Measurements from ENCODE around the gene SSH2.

Gene SSH2

DNA sequence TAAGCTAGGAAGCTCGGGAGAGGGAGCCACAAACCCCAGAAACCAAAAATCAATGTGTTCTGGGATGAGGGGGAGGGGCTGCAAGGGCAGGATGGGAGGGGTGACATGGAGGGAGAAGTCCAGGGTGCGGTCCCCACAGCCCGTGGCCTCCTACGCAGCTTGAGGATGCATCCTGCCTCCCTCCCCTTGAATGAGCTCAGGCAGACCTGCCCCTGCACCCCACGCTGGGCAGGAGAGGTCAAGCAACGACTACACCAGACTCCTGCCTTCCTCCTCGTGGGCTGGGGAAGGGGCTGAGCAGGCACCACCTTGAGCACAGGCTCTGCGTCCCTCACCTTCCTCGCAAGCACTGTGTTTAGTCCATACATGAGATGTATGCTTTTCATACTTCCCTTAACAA lies 333.2 kb downstream of the SSH2 start:
- Histone ChIP-seq H3K9me2 (replicated peaks; ENCODE audit: insufficient read depth, low read length) (no peaks in the 10 kb centered on the region), H3K4me3 (ENCODE audit: insufficient read depth, low read length, poor library complexity, severe bottlenecking) (no peak overlapping the region), H3K27me3 (ENCODE audit: low read length) (no peaks in the 10 kb centered on the region), H3F3A (ENCODE audit: insufficient read depth) (peaks cover 10% of the 10 kb centered on the region), H3K79me2 (ENCODE audit: insufficient read depth, low read length) (no peaks in the 10 kb centered on the region), H3K27ac (ENCODE audit: low read depth, low read length) (no peak overlapping the region), H4K20me1 (ENCODE audit: low read depth, low read length) (no peaks in the 10 kb centered on the region; the same call in 1 of the 2 replicates), H3K9me3 (ENCODE audit: insufficient read depth, low read length) (no peaks in the 10 kb centered on the region), H3K36me3 (ENCODE audit: low read length) (no peaks in the 10 kb centered on the region), H3K4me2 (ENCODE audit: low read depth, low read length, poor library complexity, severe bottlenecking) (no peak overlapping the region), H2AFZ (ENCODE audit: low read depth, low read length, severe bottlenecking) (no peak overlapping the region), H3K9ac (ENCODE audit: low read length) (no peak overlapping the region)
- no peak for TF ChIP-seq EZH2phosphoT487 (conservative IDR thresholded peaks at IDR 0.05; ENCODE audit: low read length)
- TF ChIP-seq, protein P1, sequence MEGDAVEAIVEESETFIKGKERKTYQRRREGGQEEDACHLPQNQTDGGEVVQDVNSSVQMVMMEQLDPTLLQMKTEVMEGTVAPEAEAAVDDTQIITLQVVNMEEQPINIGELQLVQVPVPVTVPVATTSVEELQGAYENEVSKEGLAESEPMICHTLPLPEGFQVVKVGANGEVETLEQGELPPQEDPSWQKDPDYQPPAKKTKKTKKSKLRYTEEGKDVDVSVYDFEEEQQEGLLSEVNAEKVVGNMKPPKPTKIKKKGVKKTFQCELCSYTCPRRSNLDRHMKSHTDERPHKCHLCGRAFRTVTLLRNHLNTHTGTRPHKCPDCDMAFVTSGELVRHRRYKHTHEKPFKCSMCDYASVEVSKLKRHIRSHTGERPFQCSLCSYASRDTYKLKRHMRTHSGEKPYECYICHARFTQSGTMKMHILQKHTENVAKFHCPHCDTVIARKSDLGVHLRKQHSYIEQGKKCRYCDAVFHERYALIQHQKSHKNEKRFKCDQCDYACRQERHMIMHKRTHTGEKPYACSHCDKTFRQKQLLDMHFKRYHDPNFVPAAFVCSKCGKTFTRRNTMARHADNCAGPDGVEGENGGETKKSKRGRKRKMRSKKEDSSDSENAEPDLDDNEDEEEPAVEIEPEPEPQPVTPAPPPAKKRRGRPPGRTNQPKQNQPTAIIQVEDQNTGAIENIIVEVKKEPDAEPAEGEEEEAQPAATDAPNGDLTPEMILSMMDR (IDR thresholded peaks at IDR 0.05; ENCODE audit: insufficient read depth, low read length, poor library complexity, severe bottlenecking), result no peak

DNA sequence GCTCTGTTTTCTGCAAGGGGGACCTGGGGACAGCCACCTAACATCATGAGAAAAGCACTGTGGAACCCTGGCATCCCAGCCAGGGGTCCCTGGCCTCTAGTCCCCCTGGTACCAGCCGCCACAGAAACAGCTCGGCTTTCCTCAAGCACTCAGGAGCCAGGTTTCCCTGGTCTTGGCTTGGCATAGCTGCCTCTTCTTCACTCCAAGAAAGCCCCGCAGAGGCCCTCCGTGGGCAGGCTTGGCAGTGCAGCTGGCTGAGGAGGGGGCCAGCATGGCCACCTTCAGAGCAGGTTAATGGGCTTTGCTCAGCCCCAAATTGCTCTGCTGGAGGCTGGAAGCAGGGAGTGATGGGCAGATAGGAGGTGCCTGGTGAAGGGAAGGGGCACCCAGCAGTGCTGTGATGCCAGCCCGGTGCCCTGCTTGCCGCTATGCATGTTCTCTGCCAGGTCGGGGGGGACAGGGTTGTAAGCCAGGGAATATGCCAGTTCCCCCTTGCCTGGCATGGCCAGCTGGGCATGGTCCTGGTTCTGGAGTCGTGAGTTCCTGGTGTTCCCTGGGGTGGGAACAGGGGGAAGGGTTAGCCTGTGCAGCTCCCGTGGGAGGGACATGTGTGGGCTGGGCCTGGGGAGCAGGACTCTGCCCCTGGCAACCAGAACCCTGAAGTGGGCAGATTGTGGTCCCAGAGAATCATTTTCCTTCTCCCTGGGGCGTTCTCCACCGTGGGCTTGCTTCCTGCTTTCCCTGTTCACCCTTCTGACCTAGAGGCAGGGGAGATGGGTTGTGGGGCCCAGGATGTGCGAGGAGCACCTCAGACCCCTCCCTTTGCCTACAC lies 333.9 kb downstream of the SSH2 start:
- no peaks in the 10 kb centered on the region for H3K9me3 ChIP-seq (ENCODE audit: insufficient read depth, low read length)

DNA sequence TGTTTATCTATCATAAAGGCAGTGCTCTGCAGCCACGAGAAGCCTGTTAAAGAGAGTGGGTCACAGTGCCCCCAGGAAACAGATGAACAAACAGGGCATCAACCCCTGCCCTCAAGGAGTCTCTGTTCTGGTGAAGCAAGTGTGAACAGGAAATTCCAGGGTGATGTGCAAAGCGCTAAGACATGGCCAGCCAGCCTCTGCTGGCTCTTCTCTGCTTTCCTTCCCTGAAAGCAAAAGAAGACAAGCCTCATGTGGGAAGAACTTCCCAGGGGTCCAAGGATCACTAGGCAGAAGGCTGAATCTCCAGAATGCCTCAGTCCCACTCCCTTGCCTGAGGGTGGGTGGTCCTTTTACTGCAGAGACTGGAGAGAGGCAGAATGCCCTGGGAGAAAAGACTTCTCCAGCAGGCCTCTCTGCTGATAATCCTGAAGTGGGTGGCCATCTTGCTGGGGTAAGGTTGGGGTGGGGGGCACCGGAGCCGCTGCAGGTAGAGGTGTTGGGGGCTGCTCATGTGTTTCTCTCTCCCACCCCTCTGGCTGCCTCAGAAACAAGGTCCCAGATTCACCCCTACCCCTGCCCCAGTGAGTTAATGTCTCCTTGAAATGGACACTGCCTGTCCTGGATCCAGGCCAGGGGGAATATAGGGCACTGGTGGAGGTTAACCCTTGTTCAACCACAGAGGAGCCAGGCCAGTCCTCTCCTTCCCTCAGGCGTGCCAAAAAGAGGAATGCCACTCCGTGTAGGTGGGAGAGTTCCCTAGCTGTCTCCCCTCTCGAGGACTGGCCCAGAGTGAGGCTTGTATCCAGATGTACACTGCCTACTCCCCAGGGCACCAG lies 334.7 kb downstream of the SSH2 start:
- no peaks in the 10 kb centered on the region for H3K79me2 ChIP-seq (ENCODE audit: insufficient read depth, low read length)
- H3K27ac ChIP-seq (ENCODE audit: low read depth, low read length), result no peak overlapping the region
- no peaks in the 10 kb centered on the region for H3K9me2 ChIP-seq (replicated peaks; ENCODE audit: insufficient read depth, low read length)
- H3K4me2 ChIP-seq (ENCODE audit: low read depth, low read length, poor library complexity, severe bottlenecking), result no peak overlapping the region
- no peak overlapping the region for H3K4me3 ChIP-seq (ENCODE audit: insufficient read depth, low read length, poor library complexity, severe bottlenecking)
- H3F3A ChIP-seq (ENCODE audit: insufficient read depth), result peaks cover 23% of the 10 kb centered on the region
- no peak overlapping the region for H3K9ac ChIP-seq (ENCODE audit: low read length)
- no peaks in the 10 kb centered on the region; the same call in 1 of the 2 replicates for H4K20me1 ChIP-seq (ENCODE audit: low read depth, low read length)
- H3K27me3 ChIP-seq (ENCODE audit: low read length), result no peaks in the 10 kb centered on the region
- H2AFZ ChIP-seq (ENCODE audit: low read depth, low read length, severe bottlenecking), result no peak overlapping the region
- TF ChIP-seq, protein P1 (IDR thresholded peaks at IDR 0.05; ENCODE audit: insufficient read depth, low read length, poor library complexity, severe bottlenecking), result no peak
- no peak for TF ChIP-seq EZH2phosphoT487 (conservative IDR thresholded peaks at IDR 0.05; ENCODE audit: low read length)
- H3K36me3 ChIP-seq (ENCODE audit: low read length), result no peaks in the 10 kb centered on the region
- no peaks in the 10 kb centered on the region for H3K9me3 ChIP-seq (ENCODE audit: insufficient read depth, low read length)

More for the DNA sequence above, 333.9 kb downstream of the SSH2 start:
- Histone ChIP-seq H3K27me3 (ENCODE audit: low read length) (no peaks in the 10 kb centered on the region), H3F3A (ENCODE audit: insufficient read depth) (peaks cover 14% of the 10 kb centered on the region), H3K9me2 (replicated peaks; ENCODE audit: insufficient read depth, low read length) (no peaks in the 10 kb centered on the region), H3K4me2 (ENCODE audit: low read depth, low read length, poor library complexity, severe bottlenecking) (no peak overlapping the region), H3K36me3 (ENCODE audit: low read length) (no peaks in the 10 kb centered on the region), H3K4me3 (ENCODE audit: insufficient read depth, low read length, poor library complexity, severe bottlenecking) (no peak overlapping the region), H4K20me1 (ENCODE audit: low read depth, low read length) (no peaks in the 10 kb centered on the region; the same call in 1 of the 2 replicates), H3K27ac (ENCODE audit: low read depth, low read length) (no peak overlapping the region), H3K9ac (ENCODE audit: low read length) (no peak overlapping the region), H3K79me2 (ENCODE audit: insufficient read depth, low read length) (no peaks in the 10 kb centered on the region), H2AFZ (ENCODE audit: low read depth, low read length, severe bottlenecking) (no peak overlapping the region)
- TF ChIP-seq, protein P1 (IDR thresholded peaks at IDR 0.05; ENCODE audit: insufficient read depth, low read length, poor library complexity, severe bottlenecking), result no peak
- TF ChIP-seq EZH2phosphoT487 (conservative IDR thresholded peaks at IDR 0.05; ENCODE audit: low read length), result no peak

All from SU-DHL-6 (cell line).